HG03066 (cell line): Measurements from ENCODE around the gene KAT7.
"Not testable (repeated sequence)": the region's sequence is repeated elsewhere in the genome, so short reads cannot be mapped to it uniquely, and the experiment has no call there.

Experiments
- ATAC-seq: cut with Tn5 transposase; IDR thresholded peaks from one replicate; pipeline ENCODE4 v1.9.1; 2021; ENCODE audit warnings: low read depth; ENCODE audit not compliant: unreplicated experiment

The KAT7 gene

DNA sequence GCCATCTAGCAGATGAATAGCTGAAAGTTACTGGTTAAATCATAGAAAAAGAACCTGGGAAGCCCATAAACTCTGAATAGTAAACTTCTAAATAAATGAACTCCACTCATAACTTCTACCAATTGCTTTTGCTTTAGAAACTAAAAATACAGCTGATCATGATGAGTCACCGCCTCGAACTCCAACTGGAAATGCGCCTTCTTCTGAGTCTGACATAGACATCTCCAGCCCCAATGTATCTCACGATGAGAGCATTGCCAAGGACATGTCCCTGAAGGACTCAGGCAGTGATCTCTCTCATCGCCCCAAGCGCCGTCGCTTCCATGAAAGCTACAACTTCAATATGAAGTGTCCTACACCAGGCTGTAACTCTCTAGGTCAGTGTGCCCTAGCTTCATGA lies 9.7 kb downstream of the KAT7 start:
- ATAC-seq: no peak

DNA sequence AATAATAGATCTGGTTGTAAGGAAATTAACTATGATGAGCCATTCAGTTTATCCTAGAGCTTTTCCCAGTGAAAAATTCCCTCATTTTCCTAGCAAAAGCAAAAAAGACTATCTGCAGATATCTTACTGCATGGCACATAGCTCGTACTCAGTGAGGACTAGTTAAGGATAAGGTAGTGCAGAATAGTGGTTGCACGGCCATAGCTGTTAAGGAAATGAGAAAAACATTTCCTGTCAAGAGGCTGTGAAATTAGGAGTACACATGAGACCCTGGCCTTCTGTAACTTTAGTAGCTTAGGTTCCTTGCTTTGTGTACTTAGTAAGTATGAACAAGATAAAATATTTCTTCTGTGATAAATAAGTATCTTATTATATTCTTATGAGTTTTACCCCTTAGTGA lies 10.3 kb downstream of the KAT7 start:
- ATAC-seq: no peak

- ATAC-seq: no peak
Measured at GRCh38 chr17:49809056-49809455, 20.6 kb downstream of the KAT7 start.

DNA sequence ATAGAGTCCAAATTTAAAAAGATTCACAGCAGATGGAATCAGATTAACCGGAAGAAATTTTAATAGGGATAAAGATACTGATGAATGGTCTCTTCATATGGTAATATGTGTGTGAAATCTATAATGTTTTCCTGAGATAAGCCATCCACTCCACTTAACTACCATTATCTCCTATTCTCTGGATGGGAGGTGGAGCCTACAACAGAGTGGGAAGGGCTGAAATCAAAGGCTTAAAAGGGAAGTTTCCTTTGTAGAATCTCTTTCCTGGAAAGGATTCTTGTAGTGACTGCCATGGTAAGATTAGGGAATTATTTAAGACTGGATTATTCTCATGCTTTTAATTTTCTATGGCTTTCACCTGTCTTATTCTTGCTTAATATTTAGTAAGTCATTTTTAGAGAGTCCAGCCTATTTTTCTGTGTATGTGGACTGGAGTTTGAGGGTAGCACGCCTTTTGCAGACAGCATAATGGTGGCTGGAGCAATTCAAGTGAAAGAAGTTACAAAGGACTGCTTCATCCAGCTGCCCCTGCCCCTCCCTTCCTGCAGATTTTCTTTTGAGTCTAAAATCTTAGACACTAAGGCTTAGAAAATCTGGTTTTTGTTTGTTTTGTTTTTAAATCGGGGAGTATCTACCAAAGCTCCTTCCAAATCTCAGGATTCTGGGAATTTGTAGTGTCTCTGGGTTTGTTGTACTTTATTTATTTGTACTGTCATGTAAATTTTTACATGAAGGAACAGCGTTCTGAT lies 26.5 kb downstream of the KAT7 start:
- no peak for ATAC-seq

- ATAC-seq: no peak
Measured at GRCh38 chr17:49815761-49816281, 27.3 kb downstream of the KAT7 start.

GRCh38 chr17:49817993-49818392 lies 29.5 kb downstream of the KAT7 start:
- no peak for ATAC-seq

- ATAC-seq: no peak
Measured at GRCh38 chr17:49819138-49819537, 30.7 kb downstream of the KAT7 start.

DNA sequence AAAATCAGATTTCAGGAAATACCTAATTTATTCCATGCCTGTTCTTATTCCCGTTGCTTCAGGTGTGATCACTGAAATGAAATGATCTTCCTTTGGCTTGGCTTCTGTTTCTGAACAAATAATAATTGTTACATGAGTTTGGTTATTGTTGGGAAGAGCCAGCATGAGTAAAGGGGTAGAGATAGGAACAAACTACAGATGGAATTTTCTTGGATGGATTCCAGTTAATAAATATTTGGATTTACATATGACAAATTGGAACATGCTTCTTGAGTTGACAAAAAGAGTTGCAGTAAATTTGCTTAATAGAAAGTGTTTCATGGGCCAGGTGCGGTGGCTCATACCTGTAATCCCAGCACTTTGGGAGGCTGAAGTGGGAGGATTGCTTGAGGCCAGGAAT lies 31.2 kb downstream of the KAT7 start:
- no peak for ATAC-seq

GRCh38 chr17:49820773-49821172 lies 32.3 kb downstream of the KAT7 start:
- no peak for ATAC-seq

DNA sequence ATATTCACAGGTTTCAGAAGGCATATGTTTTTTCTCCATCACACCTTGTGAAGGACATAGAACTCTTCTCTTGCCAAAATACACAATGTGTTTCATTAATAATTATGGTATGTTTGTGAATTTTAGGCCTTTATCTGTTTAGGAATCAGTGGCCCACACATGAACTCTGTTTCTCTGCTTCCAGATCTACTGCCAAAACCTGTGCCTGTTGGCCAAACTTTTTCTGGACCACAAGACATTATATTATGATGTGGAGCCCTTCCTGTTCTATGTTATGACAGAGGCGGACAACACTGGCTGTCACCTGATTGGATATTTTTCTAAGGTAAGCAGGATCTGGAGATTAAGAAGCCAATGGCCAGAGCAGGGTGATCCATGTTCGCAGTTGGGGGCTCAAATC lies 33.0 kb downstream of the KAT7 start:
- ATAC-seq: no peak

- ATAC-seq: no peak
Measured at GRCh38 chr17:49821916-49822315, 33.4 kb downstream of the KAT7 start.

- ATAC-seq: no peak
Measured at GRCh38 chr17:49822829-49823228, 34.3 kb downstream of the KAT7 start.

GRCh38 chr17:49823614-49824013 lies 35.1 kb downstream of the KAT7 start:
- no peak for ATAC-seq

- ATAC-seq: no peak
Measured at GRCh38 chr17:49825645-49826044, 37.2 kb downstream of the KAT7 start.

DNA sequence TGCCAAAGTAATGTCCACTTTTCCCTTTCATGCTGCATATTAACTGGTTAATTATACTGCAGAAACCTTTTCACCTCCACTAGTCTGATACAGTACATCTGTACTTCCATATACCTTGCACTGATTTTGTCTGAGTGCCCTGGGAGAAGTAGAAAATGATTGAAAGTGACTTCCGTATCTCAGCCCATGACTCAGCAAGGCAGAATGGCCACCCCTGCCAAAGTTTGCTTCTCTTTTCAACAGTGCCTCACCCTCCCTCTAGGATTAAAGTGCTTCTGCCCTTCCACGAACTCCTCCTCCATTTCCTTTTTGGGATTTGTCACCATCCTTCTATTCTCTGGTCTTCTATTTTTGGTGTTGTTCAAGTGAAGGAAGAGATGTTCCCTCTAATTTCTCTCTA lies 39.8 kb downstream of the KAT7 start:
- not testable (repeated sequence) for ATAC-seq

DNA sequence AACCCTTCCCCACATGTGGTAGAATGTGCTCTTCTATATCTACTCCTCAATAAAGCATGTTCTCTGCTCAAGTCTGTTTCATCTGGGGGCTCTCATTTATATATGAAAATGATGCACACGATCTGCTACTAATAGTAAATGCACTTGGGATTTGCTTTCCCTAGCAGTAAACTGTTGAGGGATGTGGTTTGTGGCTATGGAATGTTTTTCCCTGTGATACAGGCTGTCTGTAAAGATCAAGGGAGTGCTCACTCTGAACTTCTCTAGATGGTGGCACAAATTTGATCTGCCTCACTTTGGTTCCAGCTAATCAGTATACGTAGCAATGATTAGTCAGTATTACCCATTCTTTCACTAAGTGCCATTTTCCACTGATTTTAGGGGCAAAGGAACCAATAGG lies 40.5 kb downstream of the KAT7 start:
- no peak for ATAC-seq

DNA sequence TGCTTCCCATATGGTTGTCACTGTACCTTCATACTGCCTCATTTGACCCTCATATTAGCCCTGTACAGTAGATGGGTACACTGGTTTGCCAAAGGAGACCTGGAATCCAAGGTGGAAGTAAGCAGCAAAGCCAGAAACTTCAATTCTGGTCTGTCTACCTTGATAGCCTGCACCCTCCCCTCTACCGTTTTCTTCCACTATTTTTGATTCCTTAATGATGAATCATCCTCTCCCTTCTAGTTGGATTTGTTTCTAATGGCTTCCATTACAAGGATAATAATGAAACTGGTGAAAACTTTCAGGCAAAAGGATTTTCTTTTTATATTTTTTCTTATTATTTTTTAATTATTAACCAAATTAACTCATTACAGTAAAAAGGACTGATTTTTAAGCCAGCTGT lies 42.1 kb downstream of the KAT7 start:
- ATAC-seq: no peak

- ATAC-seq: no peak
Measured at GRCh38 chr17:49832840-49833599, 44.5 kb downstream of the KAT7 start.

- ATAC-seq: no peak
Measured at GRCh38 chr17:49834118-49834743, 45.8 kb downstream of the KAT7 start.

- no peak for ATAC-seq
Measured at GRCh38 chr17:49835472-49835871, 47.0 kb downstream of the KAT7 start.
